ENCODE results near the gene C14orf93. TPM values are rescaled to one million over a fixed set of nuclear protein-coding genes. Genes with fewer than 3 reads are reported as not detected.
A peak's percentile ranks its signal among the peaks of the same experiment; 100 is the strongest.
"Not testable (repeated sequence)": the region's sequence is repeated elsewhere in the genome, so short reads cannot be mapped to it uniquely, and the experiment has no call there.

The C14orf93 gene
- total RNA-seq, 1 experiment from 2014 or later, result 8.6 TPM

- peak; percentile 46 for DNase-seq (ENCODE audit: low read depth)
Measured at GRCh38 chr14:22976620-22977433, 33.1 kb downstream of the C14orf93 start.

- DNase-seq (ENCODE audit: low read depth), result peak; percentile 75
Measured at GRCh38 chr14:22974530-22975313, 35.2 kb downstream of the C14orf93 start.

- DNase-seq (ENCODE audit: low read depth), result peak; percentile 75
Measured at GRCh38 chr14:22973217-22974032, 36.5 kb downstream of the C14orf93 start.

GRCh38 chr14:22972313-22972930, 37.5 kb downstream of the C14orf93 start:
- no peak for DNase-seq (ENCODE audit: low read depth)

- DNase-seq (ENCODE audit: low read depth), result no peak
Measured at GRCh38 chr14:22971152-22971551, 38.8 kb downstream of the C14orf93 start.

- no peak for DNase-seq (ENCODE audit: low read depth)
Measured at GRCh38 chr14:22966783-22967269, 43.1 kb downstream of the C14orf93 start.

- not testable (repeated sequence) for DNase-seq (ENCODE audit: low read depth)
Measured at GRCh38 chr14:22965916-22966782, 43.8 kb downstream of the C14orf93 start.

- no peak for DNase-seq (ENCODE audit: low read depth)
Measured at GRCh38 chr14:22962061-22962676, 47.8 kb downstream of the C14orf93 start.

- peak; percentile 31 for DNase-seq (ENCODE audit: low read depth)
Measured at GRCh38 chr14:22955702-22956569, 54.0 kb downstream of the C14orf93 start.

- DNase-seq (ENCODE audit: low read depth), result no peak
Measured at GRCh38 chr14:22952418-22952817, 57.5 kb downstream of the C14orf93 start.

GRCh38 chr14:22951795-22952194, 58.1 kb downstream of the C14orf93 start:
- DNase-seq (ENCODE audit: low read depth), result not testable (repeated sequence)

GRCh38 chr14:22945642-22946041, 64.3 kb downstream of the C14orf93 start:
- DNase-seq (ENCODE audit: low read depth), result no peak

- peak; percentile 60 for DNase-seq (ENCODE audit: low read depth)
Measured at GRCh38 chr14:22939684-22940083, 70.3 kb downstream of the C14orf93 start.

Other genes starting within 250 kb of the C14orf93 start
- 80.6 and 83.2 TPM in 2 replicates for gene OXA1L, start 243.5 kb downstream of the C14orf93 start, total RNA-seq (2014; rRNA removed)
- 4.2 and 4.6 TPM in 2 replicates for gene SLC7A7, start 194.7 kb downstream of the C14orf93 start, total RNA-seq (2014; rRNA removed)
- gene MRPL52, start 180.3 kb downstream of the C14orf93 start, total RNA-seq (2014; rRNA removed), result 104 and 188 TPM in 2 replicates
- gene MMP14, start 173.6 kb downstream of the C14orf93 start, total RNA-seq (2014; rRNA removed), result 292 and 331 TPM in 2 replicates
- gene LRP10, start 138.4 kb downstream of the C14orf93 start, total RNA-seq (2014; rRNA removed), result 86.0 and 86.5 TPM in 2 replicates
- gene REM2, start 126.9 kb downstream of the C14orf93 start, total RNA-seq (2014; rRNA removed), result 0.06 and 0.13 TPM in 2 replicates
- 75.6 and 131 TPM in 2 replicates for gene RBM23, start 91.0 kb downstream of the C14orf93 start, total RNA-seq (2014; rRNA removed)
- gene PRMT5, start 80.8 kb downstream of the C14orf93 start, total RNA-seq (2014; rRNA removed), result 51.7 and 66.0 TPM in 2 replicates
- gene HAUS4, start 53.1 kb downstream of the C14orf93 start, total RNA-seq (2014; rRNA removed), result 45.5 and 54.8 TPM in 2 replicates
- gene AJUBA, start 27.6 kb downstream of the C14orf93 start, total RNA-seq (2014; rRNA removed), result 67.1 and 78.4 TPM in 2 replicates
- gene PSMB5, start 24.8 kb upstream of the C14orf93 start, total RNA-seq (2014; rRNA removed), result 235 and 240 TPM in 2 replicates
- gene PSMB11, start 32.1 kb upstream of the C14orf93 start, total RNA-seq (2014; rRNA removed), result not detected in 2 replicates
- 10.4 and 11.0 TPM in 2 replicates for gene CDH24, start 47.4 kb upstream of the C14orf93 start, total RNA-seq (2014; rRNA removed)
- 78.7 and 106 TPM in 2 replicates for gene ACIN1, start 85.0 kb upstream of the C14orf93 start, total RNA-seq (2014; rRNA removed)
- gene C14orf119, start 85.4 kb upstream of the C14orf93 start, total RNA-seq (2014; rRNA removed), result 41.9 and 47.0 TPM in 2 replicates
- not detected in 2 replicates for gene CIROP, start 94.8 kb upstream of the C14orf93 start, total RNA-seq (2014; rRNA removed)
- gene CEBPE, start 109.1 kb upstream of the C14orf93 start, total RNA-seq (2014; rRNA removed), result 0.11 TPM in 1 of 2 replicates, not detected in the other
- 2.4 and 3.4 TPM in 2 replicates for gene SLC7A8, start 173.5 kb upstream of the C14orf93 start, total RNA-seq (2014; rRNA removed)
- not detected in 2 replicates for gene RNF212B, start 227.8 kb upstream of the C14orf93 start, total RNA-seq (2014; rRNA removed)

All from LHCN-M2 (cell line).